Measurements from ENCODE around the gene TMEM95.

DNA sequence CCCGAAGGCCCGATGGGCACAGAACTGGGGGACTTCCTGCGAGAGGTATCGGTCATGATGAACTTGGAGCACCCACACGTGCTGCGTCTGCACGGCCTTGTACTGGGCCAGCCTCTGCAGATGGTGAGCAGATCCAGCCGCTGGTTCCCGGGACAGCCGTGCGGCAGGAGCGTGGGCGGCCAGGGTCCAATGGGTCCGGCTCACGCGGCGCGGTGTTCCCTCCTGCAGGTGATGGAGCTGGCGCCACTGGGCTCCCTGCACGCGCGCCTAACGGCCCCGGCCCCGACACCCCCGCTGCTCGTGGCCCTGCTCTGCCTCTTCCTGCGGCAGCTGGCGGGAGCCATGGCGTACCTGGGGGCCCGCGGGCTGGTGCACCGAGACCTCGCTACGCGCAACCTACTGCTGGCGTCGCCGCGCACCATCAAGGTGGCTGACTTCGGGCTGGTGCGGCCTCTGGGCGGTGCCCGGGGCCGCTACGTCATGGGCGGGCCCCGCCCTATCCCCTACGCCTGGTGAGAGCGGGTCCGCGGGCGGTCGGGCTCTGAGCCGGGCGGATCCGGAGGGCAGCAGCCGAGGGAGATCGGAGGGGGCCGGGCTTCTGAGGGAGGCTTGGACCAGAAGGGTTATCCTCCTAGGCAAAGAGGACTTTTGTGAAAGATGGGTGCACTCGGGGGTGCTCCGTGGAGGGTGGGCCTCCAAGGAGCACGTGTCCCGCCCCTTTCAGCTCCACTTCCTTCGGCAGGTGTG is 29.0 kb downstream of the TMEM95 start:
- TF ChIP-seq, protein P1, sequence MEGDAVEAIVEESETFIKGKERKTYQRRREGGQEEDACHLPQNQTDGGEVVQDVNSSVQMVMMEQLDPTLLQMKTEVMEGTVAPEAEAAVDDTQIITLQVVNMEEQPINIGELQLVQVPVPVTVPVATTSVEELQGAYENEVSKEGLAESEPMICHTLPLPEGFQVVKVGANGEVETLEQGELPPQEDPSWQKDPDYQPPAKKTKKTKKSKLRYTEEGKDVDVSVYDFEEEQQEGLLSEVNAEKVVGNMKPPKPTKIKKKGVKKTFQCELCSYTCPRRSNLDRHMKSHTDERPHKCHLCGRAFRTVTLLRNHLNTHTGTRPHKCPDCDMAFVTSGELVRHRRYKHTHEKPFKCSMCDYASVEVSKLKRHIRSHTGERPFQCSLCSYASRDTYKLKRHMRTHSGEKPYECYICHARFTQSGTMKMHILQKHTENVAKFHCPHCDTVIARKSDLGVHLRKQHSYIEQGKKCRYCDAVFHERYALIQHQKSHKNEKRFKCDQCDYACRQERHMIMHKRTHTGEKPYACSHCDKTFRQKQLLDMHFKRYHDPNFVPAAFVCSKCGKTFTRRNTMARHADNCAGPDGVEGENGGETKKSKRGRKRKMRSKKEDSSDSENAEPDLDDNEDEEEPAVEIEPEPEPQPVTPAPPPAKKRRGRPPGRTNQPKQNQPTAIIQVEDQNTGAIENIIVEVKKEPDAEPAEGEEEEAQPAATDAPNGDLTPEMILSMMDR (IDR thresholded peaks at IDR 0.05) = no peak
- TF ChIP-seq POLR2A (IDR thresholded peaks at IDR 0.05) = no peak
